ENCODE results near the gene NUDT3.
"Not testable (repeated sequence)": the region's sequence is repeated elsewhere in the genome, so short reads cannot be mapped to it uniquely, and the experiment has no call there.

Gene NUDT3

DNA sequence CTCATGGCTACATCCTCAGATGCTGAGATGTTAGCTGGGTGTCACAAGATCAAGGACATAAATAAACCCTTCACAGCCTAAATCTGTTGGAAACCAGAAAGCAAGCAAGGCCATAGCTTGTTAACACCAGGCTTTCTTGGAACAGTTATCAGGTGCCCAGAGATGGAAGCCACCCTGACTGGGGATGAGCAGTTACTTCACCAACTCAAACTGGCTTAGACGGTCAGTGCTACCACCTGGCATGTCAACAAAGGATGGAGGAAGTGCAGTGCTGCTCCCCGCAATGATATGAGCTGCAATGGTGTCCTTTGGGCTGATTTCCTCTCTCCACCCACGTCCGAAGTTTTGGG, 114.7 kb downstream of the NUDT3 start:
- DNase-seq (ENCODE audit: low spot score) = no peak
- no peak overlapping the region for H3K4me3 Mint-ChIP-seq
- no peaks in the 10 kb centered on the region for H3K9me3 Mint-ChIP-seq
- peaks cover 3% of the 10 kb centered on the region for H3K4me1 Mint-ChIP-seq (ENCODE audit: low read depth)
- H3K36me3 Mint-ChIP-seq (ENCODE audit: low read depth) = no peaks in the 10 kb centered on the region
- H3K27me3 Mint-ChIP-seq (ENCODE audit: low read depth) = no peaks in the 10 kb centered on the region
- no peak overlapping the region for H3K27ac Mint-ChIP-seq

DNA sequence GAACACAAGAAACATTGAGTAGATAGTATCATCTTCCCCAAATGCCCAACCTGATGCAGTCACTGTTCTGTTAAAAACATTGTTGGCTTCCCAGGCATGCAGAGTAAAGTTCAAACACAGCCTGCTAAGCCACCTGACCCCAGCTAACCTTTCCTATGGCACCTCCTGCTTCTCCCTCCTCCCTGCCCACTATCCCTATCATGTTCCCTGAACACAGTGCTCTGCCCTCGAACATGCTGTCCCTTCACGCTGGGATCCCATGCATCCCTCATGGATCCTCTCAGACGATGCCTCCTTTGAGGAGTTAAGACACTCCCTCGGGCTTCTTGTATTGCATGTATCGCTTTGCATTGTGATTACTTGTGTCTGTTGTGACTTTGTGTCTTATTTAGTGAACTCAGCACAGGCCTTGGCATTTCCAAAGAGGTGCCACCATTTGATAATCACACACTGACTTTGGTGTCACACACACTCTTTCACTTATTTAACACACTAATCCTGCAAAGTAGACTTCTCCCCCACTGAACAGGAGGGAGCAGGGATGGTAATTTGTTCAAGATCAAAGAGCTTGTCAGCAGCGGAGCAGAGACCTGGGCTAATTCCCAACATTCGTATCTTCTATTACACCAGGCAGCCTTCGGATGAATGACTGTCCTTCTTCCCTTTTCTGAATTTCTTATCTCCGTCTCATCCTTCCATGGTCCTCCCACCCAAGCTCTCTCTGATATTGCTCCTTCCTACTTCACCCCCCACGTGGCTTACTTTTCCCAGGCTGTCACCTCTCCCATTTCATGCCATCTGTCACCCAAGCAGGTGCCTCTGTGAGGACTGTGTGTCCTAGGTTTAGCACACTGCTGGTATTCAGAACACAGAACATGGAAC, 115.3 kb downstream of the NUDT3 start:
- no peak for DNase-seq (ENCODE audit: low spot score)
- H3K36me3 Mint-ChIP-seq (ENCODE audit: low read depth) = no peaks in the 10 kb centered on the region
- H3K4me1 Mint-ChIP-seq (ENCODE audit: low read depth) = peaks cover 3% of the 10 kb centered on the region
- H3K27ac Mint-ChIP-seq = no peak overlapping the region
- no peak overlapping the region for H3K4me3 Mint-ChIP-seq
- H3K9me3 Mint-ChIP-seq = no peaks in the 10 kb centered on the region
- H3K27me3 Mint-ChIP-seq (ENCODE audit: low read depth) = no peaks in the 10 kb centered on the region

DNA sequence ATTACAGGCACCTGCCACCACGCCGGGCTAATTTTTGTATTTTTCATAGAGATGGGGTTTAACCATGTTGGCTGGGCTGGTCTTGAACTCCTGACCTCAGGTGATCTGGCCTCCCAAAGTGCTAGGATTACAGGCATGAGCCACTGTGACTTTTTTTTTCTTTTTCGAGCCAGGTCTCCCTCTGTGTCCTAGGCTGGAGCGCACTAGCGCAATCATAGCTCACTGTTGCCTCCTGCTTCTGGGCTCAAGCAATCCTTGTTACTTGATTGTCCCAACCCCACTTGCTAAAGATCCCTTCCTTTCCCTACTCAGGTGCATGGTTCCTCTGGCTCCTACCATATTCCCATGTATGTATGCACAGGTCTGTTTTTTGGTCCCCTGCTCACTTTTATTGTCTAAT, 116.3 kb downstream of the NUDT3 start:
- Mint-ChIP-seq H3K27me3 (ENCODE audit: low read depth) (no peaks in the 10 kb centered on the region), H3K36me3 (ENCODE audit: low read depth) (no peaks in the 10 kb centered on the region), H3K27ac (no peak overlapping the region), H3K9me3 (no peaks in the 10 kb centered on the region), H3K4me1 (ENCODE audit: low read depth) (peaks cover 3% of the 10 kb centered on the region), H3K4me3 (no peak overlapping the region)
- no peak for DNase-seq (ENCODE audit: low spot score)

DNA sequence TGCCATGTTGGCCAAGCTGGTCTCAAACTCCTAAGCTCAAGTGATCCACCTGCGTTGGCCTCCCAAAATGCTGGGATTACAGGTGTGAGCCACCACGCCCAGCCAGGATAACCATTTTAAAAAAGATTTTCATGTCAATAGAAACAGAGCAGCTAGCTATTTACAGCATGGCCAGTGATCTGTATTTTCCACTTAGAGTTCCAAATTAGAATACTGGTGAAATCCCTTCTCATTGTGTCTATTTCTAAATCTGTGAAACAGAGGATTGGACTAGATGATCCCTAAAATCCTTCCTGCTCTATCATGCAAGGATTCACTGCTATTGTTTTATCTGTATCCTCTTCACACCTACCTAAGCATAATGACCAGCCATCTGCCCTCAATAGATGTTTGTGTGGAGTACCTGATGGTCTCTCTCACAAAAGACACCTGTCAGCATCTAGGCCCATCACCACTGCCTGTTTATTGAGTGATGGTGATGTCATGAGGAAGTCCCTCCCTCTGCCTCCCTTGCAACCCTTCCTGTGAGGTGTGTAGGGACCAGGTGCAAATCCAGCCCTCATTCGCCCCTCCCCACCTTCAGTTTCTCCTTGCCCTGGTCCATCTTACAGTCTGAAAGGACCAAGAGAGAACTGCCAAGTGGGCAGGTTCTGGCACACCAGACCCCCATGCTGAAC, 117.2 kb downstream of the NUDT3 start:
- Mint-ChIP-seq H3K4me3 (no peak overlapping the region), H3K27me3 (ENCODE audit: low read depth) (no peaks in the 10 kb centered on the region), H3K9me3 (no peaks in the 10 kb centered on the region), H3K36me3 (ENCODE audit: low read depth) (no peaks in the 10 kb centered on the region), H3K27ac (no peak overlapping the region), H3K4me1 (ENCODE audit: low read depth) (peaks cover 3% of the 10 kb centered on the region)
- DNase-seq (ENCODE audit: low spot score) = no peak

DNA sequence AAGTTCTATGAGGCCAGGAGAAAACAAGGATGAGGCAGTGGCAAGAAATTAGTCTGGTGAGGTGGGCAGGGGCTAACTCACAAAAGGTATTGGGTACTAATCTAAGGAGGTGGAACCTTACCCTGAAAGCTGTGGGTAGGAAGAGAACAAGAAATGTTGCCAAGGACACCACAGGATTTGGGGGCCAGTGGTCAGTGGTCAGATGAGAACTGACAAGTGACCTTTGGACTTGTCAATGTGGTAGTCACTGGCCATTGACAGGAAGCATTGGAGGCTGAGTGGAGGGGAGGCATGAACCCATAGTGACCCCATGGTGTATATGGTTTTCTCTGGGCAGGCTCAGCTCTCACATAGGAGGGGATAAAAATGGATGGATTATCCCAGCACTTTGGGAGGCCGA, 118.3 kb downstream of the NUDT3 start:
- H3K4me1 Mint-ChIP-seq (ENCODE audit: low read depth) = peaks cover 2% of the 10 kb centered on the region
- no peak overlapping the region for H3K4me3 Mint-ChIP-seq
- no peak for DNase-seq (ENCODE audit: low spot score)
- H3K36me3 Mint-ChIP-seq (ENCODE audit: low read depth) = no peaks in the 10 kb centered on the region
- no peaks in the 10 kb centered on the region for H3K27me3 Mint-ChIP-seq (ENCODE audit: low read depth)
- no peaks in the 10 kb centered on the region for H3K9me3 Mint-ChIP-seq
- no peak overlapping the region for H3K27ac Mint-ChIP-seq

DNA sequence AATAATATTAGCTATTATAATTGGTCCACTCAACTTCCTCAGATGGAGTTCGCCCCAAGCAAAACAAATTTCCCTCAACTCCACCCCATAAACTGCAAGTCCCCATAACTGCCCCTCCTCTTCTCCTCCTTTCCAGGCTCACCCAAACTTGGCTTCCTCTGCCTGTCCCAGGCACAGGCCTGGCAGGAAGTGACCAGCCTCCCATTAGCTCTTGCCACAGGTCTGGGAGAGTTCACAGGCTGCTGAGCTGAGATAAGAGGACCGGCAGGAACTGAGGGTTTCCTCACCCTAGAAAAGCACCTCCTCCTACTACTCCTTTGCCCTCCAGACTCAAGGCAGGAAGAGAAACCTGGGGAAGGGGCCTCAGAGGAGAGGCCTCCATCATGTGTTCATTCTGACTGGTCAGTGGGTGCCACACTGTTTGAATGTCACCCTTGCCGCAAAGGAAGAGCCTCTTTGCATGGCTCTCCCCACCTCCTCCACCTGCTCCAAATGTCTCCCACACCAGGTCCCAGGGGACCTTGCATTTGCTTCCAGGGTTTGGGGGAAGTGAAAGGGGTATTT, 119.1 kb downstream of the NUDT3 start:
- H3K9me3 Mint-ChIP-seq = no peaks in the 10 kb centered on the region
- no peak overlapping the region for H3K27ac Mint-ChIP-seq
- H3K4me1 Mint-ChIP-seq (ENCODE audit: low read depth) = no peaks in the 10 kb centered on the region
- no peak overlapping the region for H3K4me3 Mint-ChIP-seq
- H3K36me3 Mint-ChIP-seq (ENCODE audit: low read depth) = no peaks in the 10 kb centered on the region
- no peak for DNase-seq (ENCODE audit: low spot score)
- H3K27me3 Mint-ChIP-seq (ENCODE audit: low read depth) = no peaks in the 10 kb centered on the region

DNA sequence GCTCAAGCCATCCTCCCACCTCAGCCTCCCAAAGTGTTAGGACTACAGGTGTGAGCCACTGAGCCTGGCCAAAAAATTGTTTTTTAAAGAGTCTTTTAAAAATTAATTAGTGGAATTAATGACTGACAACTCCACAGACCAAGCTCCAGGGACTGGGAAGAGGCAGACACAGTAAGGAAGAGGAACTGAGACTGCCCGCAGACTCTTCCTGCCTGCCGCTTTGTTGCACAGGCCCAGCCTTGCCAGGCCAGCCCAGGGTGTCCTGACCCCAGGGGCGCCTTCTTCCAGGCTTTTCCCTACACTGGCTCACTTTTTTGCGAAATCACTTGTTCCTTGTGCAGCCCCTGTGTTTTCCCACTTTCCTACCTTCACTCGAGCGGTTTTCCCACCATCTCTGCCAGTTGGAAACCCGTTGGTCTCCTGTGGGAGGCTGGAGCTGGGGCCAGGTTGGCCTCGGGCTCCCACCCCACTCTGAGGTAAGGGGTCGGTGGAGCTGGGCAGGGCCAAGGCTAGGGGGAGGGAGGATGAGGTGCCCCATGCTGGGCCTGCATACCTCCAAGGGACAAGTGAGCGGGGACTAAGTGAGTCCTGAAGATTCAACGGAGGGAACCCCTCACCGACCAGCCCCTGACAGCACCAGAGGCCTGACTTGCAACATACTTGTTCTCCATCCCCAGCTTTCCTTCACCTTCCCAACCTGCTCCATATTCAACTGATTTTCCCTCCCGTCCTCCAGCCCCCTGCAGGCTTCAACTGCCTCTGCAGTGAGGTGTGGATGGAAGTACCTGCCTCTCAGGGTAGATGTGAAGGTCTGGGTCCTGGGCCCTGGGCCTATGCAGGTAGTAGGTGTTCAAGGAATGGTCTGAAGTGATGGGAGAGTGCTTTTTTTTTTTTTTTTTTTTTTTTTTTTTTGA, 120.2 kb downstream of the NUDT3 start:
- Mint-ChIP-seq H3K36me3 (ENCODE audit: low read depth) (no peaks in the 10 kb centered on the region), H3K27ac (no peak overlapping the region), H3K4me3 (no peak overlapping the region), H3K9me3 (no peaks in the 10 kb centered on the region), H3K27me3 (ENCODE audit: low read depth) (no peaks in the 10 kb centered on the region), H3K4me1 (ENCODE audit: low read depth) (no peaks in the 10 kb centered on the region)
- DNase-seq (ENCODE audit: low spot score) = no peak

DNA sequence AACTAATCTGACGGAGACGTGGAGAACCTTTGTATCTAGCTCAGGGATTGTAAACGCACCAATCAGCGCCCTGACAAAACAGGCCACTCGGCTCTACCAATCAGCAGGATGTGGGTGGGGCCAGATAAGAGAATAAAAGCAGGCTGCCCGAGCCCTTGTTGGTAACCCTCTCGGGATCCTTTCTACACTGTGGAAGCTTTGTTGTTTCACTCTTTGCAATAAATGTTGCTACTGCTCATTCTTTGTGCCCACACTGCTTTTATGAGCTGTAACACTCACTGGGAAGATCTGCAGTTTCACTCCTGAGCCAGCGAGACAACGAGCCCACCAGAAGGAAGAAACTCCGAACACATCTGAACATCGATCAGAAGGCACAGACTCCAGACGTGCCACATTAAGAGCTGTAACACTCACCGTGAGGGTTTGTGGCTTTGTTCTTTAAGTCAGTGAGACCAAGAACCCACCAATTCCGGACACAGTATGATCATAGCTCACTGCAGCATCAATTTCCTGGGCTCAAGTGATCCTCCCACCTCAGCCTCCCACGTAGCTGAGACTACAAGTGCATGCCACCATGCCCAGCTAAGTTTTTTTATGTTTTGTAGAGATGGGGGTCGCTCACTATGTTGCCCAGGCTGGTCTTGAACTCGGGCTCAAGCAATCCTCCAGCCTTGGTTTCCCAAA, 122.7 kb downstream of the NUDT3 start:
- not testable (repeated sequence) for H3K27ac Mint-ChIP-seq; H3K4me3 Mint-ChIP-seq; DNase-seq (ENCODE audit: low spot score); H3K9me3 Mint-ChIP-seq; H3K27me3 Mint-ChIP-seq (ENCODE audit: low read depth); H3K4me1 Mint-ChIP-seq (ENCODE audit: low read depth); H3K36me3 Mint-ChIP-seq (ENCODE audit: low read depth)

DNA sequence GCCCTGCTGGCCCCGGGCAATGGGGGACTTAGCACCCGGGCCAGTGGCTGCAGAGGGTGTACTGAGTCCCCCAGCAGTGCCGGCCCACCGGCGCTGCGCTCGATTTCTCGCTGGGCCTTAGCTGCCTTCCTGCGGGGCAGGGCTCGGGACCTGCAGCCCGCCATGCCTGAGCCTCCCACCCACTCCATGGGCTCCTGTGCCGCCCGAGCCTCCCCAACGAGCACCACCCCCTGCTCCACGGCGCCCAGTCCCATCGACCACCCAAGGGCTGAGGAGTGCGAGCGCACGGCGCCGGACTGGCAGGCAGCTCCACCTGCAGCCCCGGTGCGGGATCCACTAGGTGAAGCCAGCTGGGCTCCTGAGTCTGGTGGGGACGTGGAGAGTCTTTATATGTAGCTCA, 123.3 kb downstream of the NUDT3 start:
- not testable (repeated sequence) for H3K27me3 Mint-ChIP-seq (ENCODE audit: low read depth); H3K4me1 Mint-ChIP-seq (ENCODE audit: low read depth); H3K9me3 Mint-ChIP-seq

DNA sequence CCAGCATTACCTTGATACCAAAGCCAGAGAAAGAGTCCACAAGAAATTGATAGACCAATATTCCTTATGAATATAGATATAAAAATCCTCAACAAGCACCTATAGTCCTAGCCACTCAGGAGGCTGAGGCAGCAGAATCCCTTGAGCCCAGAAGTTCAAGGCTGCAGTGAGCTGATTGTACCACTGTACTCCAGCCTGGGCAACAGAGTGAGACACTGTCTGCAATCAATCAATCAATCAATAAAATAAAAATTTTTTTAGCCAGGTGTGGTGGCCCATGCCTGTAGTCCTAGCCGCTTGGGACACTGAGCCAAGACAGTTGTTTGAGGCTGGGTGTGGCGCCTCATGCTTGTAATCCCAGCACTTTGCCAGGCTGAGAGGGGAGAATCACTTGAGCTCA, 124.7 kb downstream of the NUDT3 start:
- no peaks in the 10 kb centered on the region for H3K4me1 Mint-ChIP-seq (ENCODE audit: low read depth)
- DNase-seq (ENCODE audit: low spot score) = no peak
- H3K4me3 Mint-ChIP-seq = no peak overlapping the region
- H3K27me3 Mint-ChIP-seq (ENCODE audit: low read depth) = no peaks in the 10 kb centered on the region
- no peak overlapping the region for H3K27ac Mint-ChIP-seq
- no peaks in the 10 kb centered on the region for H3K36me3 Mint-ChIP-seq (ENCODE audit: low read depth)
- H3K9me3 Mint-ChIP-seq = peaks cover 5% of the 10 kb centered on the region

More for the DNA sequence above, 123.3 kb downstream of the NUDT3 start:
- not testable (repeated sequence) for H3K27ac Mint-ChIP-seq; H3K36me3 Mint-ChIP-seq (ENCODE audit: low read depth); H3K4me3 Mint-ChIP-seq; DNase-seq (ENCODE audit: low spot score)

DNA sequence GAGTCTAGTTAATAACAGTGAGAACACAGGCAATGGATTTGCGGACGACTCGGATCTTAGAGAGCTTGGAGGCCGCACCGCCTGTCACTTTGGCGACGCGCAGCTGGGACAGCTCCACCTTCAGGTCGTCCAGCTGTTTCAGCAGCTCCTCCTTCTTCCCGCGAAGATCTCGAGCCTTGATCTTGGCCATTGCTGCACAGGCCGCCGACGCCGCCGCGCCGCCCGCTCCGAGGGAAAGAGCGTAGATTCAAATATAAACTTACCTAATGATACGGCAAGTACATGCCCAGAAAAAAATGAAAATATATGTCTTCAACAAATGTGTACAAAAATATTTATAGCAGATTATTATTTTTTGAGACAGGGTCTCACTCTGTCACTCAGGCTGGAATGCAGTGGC, 129.0 kb downstream of the NUDT3 start:
- H3K36me3 Mint-ChIP-seq (ENCODE audit: low read depth); H3K9me3 Mint-ChIP-seq; H3K4me1 Mint-ChIP-seq (ENCODE audit: low read depth); H3K27ac Mint-ChIP-seq; H3K27me3 Mint-ChIP-seq (ENCODE audit: low read depth); H3K4me3 Mint-ChIP-seq; DNase-seq (ENCODE audit: low spot score): not testable (repeated sequence)

DNA sequence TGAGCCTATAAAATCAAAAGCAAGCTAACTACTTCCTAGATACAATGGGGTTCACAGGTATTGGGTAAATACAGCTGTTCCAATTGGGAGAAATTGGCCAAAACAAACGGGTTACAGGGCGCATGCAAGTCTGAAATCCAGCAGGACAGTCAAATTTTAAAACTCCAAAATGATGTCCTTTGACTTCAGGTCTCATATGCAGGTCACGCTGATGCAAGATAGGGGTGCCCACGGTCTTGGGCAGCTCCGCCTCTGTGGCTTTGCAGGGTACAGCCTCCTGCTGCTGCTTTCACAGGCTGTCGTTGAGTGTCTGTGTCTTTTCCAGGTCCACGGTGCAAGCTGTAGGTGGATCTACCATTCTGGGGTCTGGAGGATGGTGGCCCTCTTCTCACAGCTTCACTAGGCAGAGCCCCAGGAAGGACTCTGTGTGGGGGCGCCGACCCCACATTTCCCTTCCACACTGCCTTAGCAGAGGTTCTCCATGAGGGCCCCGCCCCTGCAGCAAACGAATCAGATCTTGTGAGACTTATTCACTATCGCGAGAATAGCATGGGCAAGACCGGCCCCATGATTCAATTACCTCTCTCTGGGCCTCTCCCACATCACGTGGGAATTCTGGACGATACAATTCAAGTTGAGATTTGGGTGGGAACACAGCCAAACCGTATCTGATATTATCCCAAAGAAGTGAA, 131.7 kb downstream of the NUDT3 start:
- Mint-ChIP-seq H3K27ac (no peak overlapping the region), H3K27me3 (ENCODE audit: low read depth) (no peaks in the 10 kb centered on the region), H3K4me1 (ENCODE audit: low read depth) (no peaks in the 10 kb centered on the region), H3K4me3 (no peak overlapping the region), H3K36me3 (ENCODE audit: low read depth) (no peaks in the 10 kb centered on the region), H3K9me3 (peaks cover 5% of the 10 kb centered on the region)
- no peak for DNase-seq (ENCODE audit: low spot score)

DNA sequence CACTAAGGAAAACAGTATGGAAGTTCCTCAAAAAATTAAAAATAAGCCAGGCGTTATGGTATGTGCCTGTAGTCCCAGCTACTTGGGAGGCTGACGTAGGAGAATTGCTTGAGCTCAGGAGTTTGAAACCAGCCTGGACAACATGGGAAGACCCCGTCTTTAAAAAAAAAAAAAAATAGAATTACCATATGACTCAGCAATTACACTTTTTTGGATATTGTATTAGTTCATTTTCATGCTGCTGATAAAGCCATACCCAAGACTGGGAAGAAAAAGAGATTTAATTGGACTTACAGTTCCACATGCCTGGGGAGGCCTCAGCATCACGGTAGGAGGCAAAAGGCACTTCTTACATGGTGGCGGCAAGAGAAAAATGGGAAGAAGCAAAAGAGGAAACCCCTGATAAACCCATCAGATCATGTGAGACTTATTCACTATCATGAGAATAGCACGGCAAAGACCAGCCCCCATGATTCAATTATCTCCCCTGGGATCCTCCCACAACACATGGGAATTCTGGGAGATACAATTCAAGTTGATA, 132.9 kb downstream of the NUDT3 start:
- Mint-ChIP-seq H3K9me3 (no peaks in the 10 kb centered on the region), H3K36me3 (ENCODE audit: low read depth) (no peaks in the 10 kb centered on the region), H3K27ac (no peak overlapping the region), H3K27me3 (ENCODE audit: low read depth) (no peaks in the 10 kb centered on the region), H3K4me1 (ENCODE audit: low read depth) (no peaks in the 10 kb centered on the region), H3K4me3 (no peak overlapping the region)
- no peak for DNase-seq (ENCODE audit: low spot score)
